Right lobe of liver (tissue), 6 donors: Measurements from ENCODE around the gene COL18A1. TPM values are rescaled to one million over a fixed set of nuclear protein-coding genes. Genes with fewer than 3 reads are reported as not detected.

Experiments used
- ATAC-seq, 4 donors: fragments of 200-7000 bp; cut with Tn5 transposase; one replicate each; pipeline ENCODE4 v1.9.1; 2020; ENCODE audit warnings: mild to moderate bottlenecking in 4 of 4, moderate library complexity in 4 of 4
- DNase-seq, 3 donors: peaks; one replicate each; pipeline ENCODE4 v3.0.0-alpha.2; 2020
- H3K27ac ChIP-seq, 3 donors: fragments of 200-600 bp; one replicate each; pipeline ENCODE4 v1.8.0; 2022
- H3K27me3 ChIP-seq, 2 donors: fragments of 200-600 bp; one replicate each; pipeline ENCODE4 v1.8.0; 2022
- H3K36me3 ChIP-seq, 4 donors: fragments of 200-600 bp; sonication (generic) in 1 of 4; one replicate each; pipeline versions ENCODE4 v1.5.1 to v1.8.0; 2017 to 2022; ENCODE audit warnings: control low read depth in 1 of 4
- H3K4me1 ChIP-seq, 4 donors: fragments of 200-600 bp; sonication (generic) in 1 of 4; one replicate each; pipeline versions ENCODE4 v1.5.1 to v1.8.0; 2017 to 2022; ENCODE audit warnings: control low read depth in 1 of 4
- H3K4me3 ChIP-seq, 3 donors: fragments of 200-600 bp; one replicate each; pipeline ENCODE4 v1.8.0; 2022
- H3K9me3 ChIP-seq, 4 donors: fragments of 200-600 bp; sonication (generic) in 1 of 4; one replicate each; pipeline versions ENCODE4 v1.5.1 to v1.8.0; 2017 to 2022; ENCODE audit warnings: control low read depth in 1 of 4
- POLR2A ChIP-seq: fragments of 450-650 bp; IDR thresholded peaks from one replicate; pipeline ENCODE4 v1.6.1; 2017; ENCODE audit warnings: antibody characterized with exemption, mild to moderate bottlenecking
- WGBS: methylation state at CpG from one replicate; pipeline ENCODE4 v1.1.6; 2018; ENCODE audit warnings: low coverage, low lambda C conversion rate; ENCODE audit not compliant: insufficient coverage; ENCODE audit errors: missing lambda C conversion rate; 5-methylcytosine and 5-hydroxymethylcytosine counted together
- intact Hi-C, 2 donors: fragments of 100-400 bp; cut with DNase I; formaldehyde crosslinking; loops; one replicate each; pipeline versions ENCODE4 v1.11.2 to v1.14.1; 2022
- microRNA-seq, 2 donors: library from miRNA; unstranded; fragments of <30 nt; microRNA quantifications; one replicate each; pipeline ENCODE4, GENCODE V29; 2019 to 2020
- small RNA-seq, 2 experiments: library from RNA; depleted of rRNA; stranded (forward); fragments of <200 nt; gene quantifications; one replicate each; pipeline ENCODE3, GENCODE V24; 2016
- total RNA-seq, 6 experiments: library from RNA; depleted of rRNA in 2 of 6; stranded (reverse); fragments of >200 nt in 2 of 6; fragmentation: NEBNext Ultra II Directional in 3 of 6; extraction: Animal tissue kit (Norgen Biotek cat#: 25700) in 3 of 6; gene quantifications; one replicate each; pipeline versions ENCODE4 v1.1.0 to v1.2.4, GENCODE V29; 2016 to 2023
- TF ChIP-seq, protein P1 (sequence below), 4 donors: fragments of 200-600 bp in 3 of 4; fragments of 450-650 bp in 1 of 4; IDR thresholded peaks; one replicate each; pipeline versions ENCODE4 v1.5.1 to v1.8.0; 2016 to 2022; ENCODE audit warnings: antibody characterized with exemption in 4 of 4, mild to moderate bottlenecking in 2 of 4
- donor health status: DM: no; HTN: yes; CAD: no.
- donor health status: DM: no; HTN: no; CAD: no.
- donor health status: DM: no; HTN: no; CAD: no.
- donor health status: DM: no; HTN: yes; CAD: no.
- donor health status: DM: no; HTN: yes; CAD: no.

COL18A1 gene
- total RNA-seq, 6 experiments from 2014 or later, result 261 to 487 (median 297) TPM

GRCh38 chr21:45562402-45562801 is 157.4 kb downstream of the COL18A1 start:
- Histone ChIP-seq H3K4me3 (no peak overlapping the region), H3K36me3 (no peaks in the 10 kb centered on the region), H3K9me3 (no peaks in the 10 kb centered on the region), H3K27ac (no peak overlapping the region), H3K27me3 (peaks cover 0 to 3% of the 10 kb centered on the region in 2 donors), H3K4me1 (no peaks in the 10 kb centered on the region)
- ATAC-seq (no peak), DNase-seq (peak in 1 of 3 donors; percentile 20)
- WGBS, result 56% methylated on average over 7 of the region's 10 CpGs
- intact Hi-C loops, result no loop called here
- TF ChIP-seq POLR2A, result no peak
- TF ChIP-seq, protein P1, sequence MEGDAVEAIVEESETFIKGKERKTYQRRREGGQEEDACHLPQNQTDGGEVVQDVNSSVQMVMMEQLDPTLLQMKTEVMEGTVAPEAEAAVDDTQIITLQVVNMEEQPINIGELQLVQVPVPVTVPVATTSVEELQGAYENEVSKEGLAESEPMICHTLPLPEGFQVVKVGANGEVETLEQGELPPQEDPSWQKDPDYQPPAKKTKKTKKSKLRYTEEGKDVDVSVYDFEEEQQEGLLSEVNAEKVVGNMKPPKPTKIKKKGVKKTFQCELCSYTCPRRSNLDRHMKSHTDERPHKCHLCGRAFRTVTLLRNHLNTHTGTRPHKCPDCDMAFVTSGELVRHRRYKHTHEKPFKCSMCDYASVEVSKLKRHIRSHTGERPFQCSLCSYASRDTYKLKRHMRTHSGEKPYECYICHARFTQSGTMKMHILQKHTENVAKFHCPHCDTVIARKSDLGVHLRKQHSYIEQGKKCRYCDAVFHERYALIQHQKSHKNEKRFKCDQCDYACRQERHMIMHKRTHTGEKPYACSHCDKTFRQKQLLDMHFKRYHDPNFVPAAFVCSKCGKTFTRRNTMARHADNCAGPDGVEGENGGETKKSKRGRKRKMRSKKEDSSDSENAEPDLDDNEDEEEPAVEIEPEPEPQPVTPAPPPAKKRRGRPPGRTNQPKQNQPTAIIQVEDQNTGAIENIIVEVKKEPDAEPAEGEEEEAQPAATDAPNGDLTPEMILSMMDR (IDR thresholded peaks at IDR 0.05), result no peak

DNA sequence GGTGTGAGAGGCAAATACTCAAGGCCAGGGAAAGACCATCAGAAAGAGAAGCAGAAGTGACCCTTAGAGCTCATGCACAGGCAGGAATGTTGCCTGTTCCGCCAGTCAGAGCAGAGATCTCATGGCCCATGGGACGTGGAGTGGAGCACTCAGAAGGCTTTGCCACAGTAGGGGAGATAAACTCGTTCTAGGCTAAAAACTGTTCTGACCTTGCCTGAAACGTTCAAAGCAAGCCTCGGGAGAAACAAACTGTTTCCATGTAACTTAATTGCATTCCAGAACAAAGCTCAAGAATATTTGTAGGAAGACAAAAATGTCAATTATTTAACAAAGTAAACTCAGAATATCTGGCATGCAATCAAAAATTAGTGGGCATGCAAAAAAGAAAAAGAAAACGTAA is 158.0 kb downstream of the COL18A1 start:
- intact Hi-C loops, result no loop called here
- Histone ChIP-seq H3K27ac (no peak overlapping the region), H3K36me3 (no peaks in the 10 kb centered on the region), H3K4me3 (no peak overlapping the region), H3K27me3 (peaks cover 0 to 3% of the 10 kb centered on the region in 2 donors), H3K9me3 (no peaks in the 10 kb centered on the region), H3K4me1 (no peaks in the 10 kb centered on the region)
- TF ChIP-seq POLR2A, result no peak
- TF ChIP-seq, protein P1 (IDR thresholded peaks at IDR 0.05), result no peak
- ATAC-seq (no peak), DNase-seq (peak in 1 of 3 donors; percentile 14)
- WGBS, result 32% methylated on average over 6 of the region's 6 CpGs

Small RNAs within 50 kb of the gene (microRNA-seq; reads per million reads assigned to microRNA genes)
- gene MIR6815, result 53.5 to 64.4 reads per million in 2 donors

Small RNAs within 50 kb of the gene (small RNA-seq; reads per million reads assigned to genes)
- gene MIR6815 (0 reads per million in 2 experiments), gene MTCO1P3 (0 reads per million in 2 experiments)

Other genes starting within 250 kb of the COL18A1 start
- gene POFUT2, start 117.3 kb upstream of the COL18A1 start, total RNA-seq, result 10 to 100 TPM; 10.5 to 22.0 (median 13.7) TPM
- gene SLC19A1, start 137.3 kb downstream of the COL18A1 start, total RNA-seq, result 10 to 100 TPM in 4 of 6 experiments, 1 to 10 TPM in 2; 4.5 to 24.5 (median 15.7) TPM
- 1 to 10 TPM in 1 of 6 experiments, under 1 TPM in 5; 0.37 to 1.5 (median 0.69) TPM for gene PCBP3, start 238.6 kb downstream of the COL18A1 start, total RNA-seq